H9 (cell line): ENCODE measurements around the gene OSGIN1. TPM values are rescaled to one million over a fixed set of nuclear protein-coding genes. Genes with fewer than 3 reads are reported as not detected.
A peak's percentile ranks its signal among the peaks of the same experiment; 100 is the strongest.

Source experiments
- DNase-seq: peaks from one replicate; pipeline ENCODE4 v3.0.0-alpha.2; 2017
- H2AFZ ChIP-seq: one replicate; pipeline ENCODE4 v1.6.1; 2013; ENCODE audit warnings: mild to moderate bottlenecking, low read length, control low read depth, moderate library complexity
- H2AK5ac ChIP-seq: 2 replicates; pipeline ENCODE4 v1.6.1; 2013; ENCODE audit warnings: low read length, control low read depth, mixed read lengths; ENCODE audit not compliant: insufficient read length
- H2BK120ac ChIP-seq: one replicate; pipeline ENCODE4 v1.6.1; 2013; ENCODE audit warnings: low read depth, mild to moderate bottlenecking, low read length, control low read depth, inconsistent platforms; ENCODE audit not compliant: poor library complexity, severe bottlenecking
- H2BK12ac ChIP-seq: 2 replicates; pipeline ENCODE4 v1.6.1; 2013; ENCODE audit warnings: low read length, control low read depth, mixed read lengths, low read depth; ENCODE audit not compliant: insufficient read length
- H2BK15ac ChIP-seq: 2 replicates; pipeline ENCODE4 v1.6.1; 2013; ENCODE audit warnings: low read depth, low read length, control low read depth
- H2BK20ac ChIP-seq: one replicate; pipeline ENCODE4 v1.6.1; 2013; ENCODE audit warnings: low read depth, mild to moderate bottlenecking, low read length, control low read depth, inconsistent platforms; ENCODE audit not compliant: poor library complexity, severe bottlenecking
- H2BK5ac ChIP-seq: 2 replicates; pipeline ENCODE4 v1.6.1; 2013; ENCODE audit warnings: low read length, control low read depth, mixed read lengths; ENCODE audit not compliant: insufficient read length
- H3K14ac ChIP-seq: 2 replicates; pipeline ENCODE4 v1.6.1; 2013; ENCODE audit warnings: low read length, control low read depth; ENCODE audit not compliant: insufficient read depth
- H3K18ac ChIP-seq: 2 replicates; pipeline ENCODE4 v1.6.1; 2013; ENCODE audit warnings: low read depth, mild to moderate bottlenecking, mixed read lengths, low read length, control low read depth; ENCODE audit not compliant: insufficient read length
- H3K23ac ChIP-seq: 2 replicates; pipeline ENCODE4 v1.6.1; 2013; ENCODE audit warnings: low read length, control low read depth, mixed read lengths, low read depth; ENCODE audit not compliant: insufficient read length
- H3K23me2 ChIP-seq: 2 replicates; pipeline ENCODE4 v1.6.1; 2013; ENCODE audit warnings: low read depth, mild to moderate bottlenecking, mixed read lengths, low read length, control low read depth; ENCODE audit not compliant: insufficient read length, poor library complexity, severe bottlenecking
- H3K27ac ChIP-seq: 2 replicates; pipeline ENCODE4 v1.5.1; 2013; ENCODE audit warnings: low read length, control low read depth, mixed read lengths, low read depth; ENCODE audit not compliant: insufficient read length
- H3K27me3 ChIP-seq: 2 replicates; pipeline ENCODE4 v1.6.1; 2013; ENCODE audit warnings: low read length, control low read depth, inconsistent platforms; ENCODE audit not compliant: insufficient read depth
- H3K4ac ChIP-seq: 2 replicates; pipeline ENCODE4 v1.6.1; 2013; ENCODE audit warnings: low read depth, mild to moderate bottlenecking, control low read depth, inconsistent platforms, low read length, moderate library complexity
- H3K4me1 ChIP-seq: 2 replicates; pipeline ENCODE4 v1.6.1; 2013; ENCODE audit warnings: low read length, control low read depth, inconsistent platforms; ENCODE audit not compliant: insufficient read depth
- H3K4me2 ChIP-seq: 2 replicates; pipeline ENCODE4 v1.6.1; 2013; ENCODE audit warnings: low read length, control low read depth, mixed read lengths; ENCODE audit not compliant: insufficient read length, insufficient read depth
- H3K56ac ChIP-seq: 2 replicates; pipeline ENCODE4 v1.6.1; 2013; ENCODE audit warnings: low read depth, mild to moderate bottlenecking, mixed read lengths, low read length, control low read depth; ENCODE audit not compliant: insufficient read length
- H3K79me1 ChIP-seq: 2 replicates; pipeline ENCODE4 v1.6.1; 2013; ENCODE audit warnings: low read depth, mild to moderate bottlenecking, moderate library complexity, low read length, control low read depth, inconsistent platforms; ENCODE audit not compliant: insufficient read depth, poor library complexity, severe bottlenecking
- H3K79me2 ChIP-seq: 2 replicates; pipeline ENCODE4 v1.6.1; 2013; ENCODE audit warnings: low read length, control low read depth, inconsistent platforms; ENCODE audit not compliant: insufficient read depth
- H3K9ac ChIP-seq: 2 replicates; pipeline ENCODE4 v1.6.1; 2013; ENCODE audit warnings: low read length, control low read depth, mixed read lengths; ENCODE audit not compliant: insufficient read length; ENCODE audit errors: extremely low read depth
- H3K9me3 ChIP-seq: one replicate; pipeline ENCODE4 v1.6.1; 2013; ENCODE audit warnings: low read depth, low read length, inconsistent platforms; ENCODE audit not compliant: control insufficient read depth
- H3T11ph ChIP-seq: one replicate; pipeline ENCODE4 v1.6.1; 2013; ENCODE audit warnings: mild to moderate bottlenecking, low read length, control low read depth, inconsistent platforms
- H4K20me1 ChIP-seq: one replicate; pipeline ENCODE4 v1.6.1; 2013; ENCODE audit not compliant: control insufficient read depth, insufficient read length, insufficient read depth
- H4K5ac ChIP-seq: 2 replicates; pipeline ENCODE4 v1.6.1; 2013; ENCODE audit warnings: low read depth, mild to moderate bottlenecking, mixed read lengths, low read length, control low read depth; ENCODE audit not compliant: insufficient read length
- H4K8ac ChIP-seq: replicated peaks from 2 replicates; pipeline ENCODE4 v1.6.1; 2013; ENCODE audit warnings: low read length, control low read depth, mixed read lengths, low read depth; ENCODE audit not compliant: insufficient read length
- H4K91ac ChIP-seq: 2 replicates; pipeline ENCODE4 v1.6.1; 2013; ENCODE audit warnings: low read depth, mild to moderate bottlenecking, moderate library complexity, mixed read lengths, low read length, control low read depth; ENCODE audit not compliant: insufficient read length
- H3K27ac Mint-ChIP-seq, 3 experiments: 2 replicates in 2 of 3; 3 replicates in 1 of 3; pipeline ENCODE4 v1.8.0; 2020 to 2021; ENCODE audit warnings: mixed read lengths in 3 of 3, mild to moderate bottlenecking in 1 of 3, moderate library complexity in 1 of 3
- H3K27me3 Mint-ChIP-seq: 2 replicates; pipeline ENCODE4 v1.8.0; 2021; ENCODE audit warnings: low read depth, mild to moderate bottlenecking, moderate library complexity, mixed read lengths
- H3K36me3 Mint-ChIP-seq, 3 experiments: 2 replicates in 2 of 3; 3 replicates in 1 of 3; pipeline ENCODE4 v1.8.0; 2020 to 2021; ENCODE audit warnings: low read depth in 3 of 3, mixed read lengths in 3 of 3; ENCODE audit not compliant: insufficient read depth in 1 of 3
- H3K4me1 Mint-ChIP-seq, 2 experiments: 2 replicates each; pipeline ENCODE4 v1.8.0; 2020; ENCODE audit warnings: mixed read lengths in 2 of 2
- H3K4me3 Mint-ChIP-seq, 2 experiments: 2 replicates in 1 of 2; 3 replicates in 1 of 2; pipeline ENCODE4 v1.8.0; 2020 to 2021; ENCODE audit warnings: mild to moderate bottlenecking in 2 of 2, mixed read lengths in 2 of 2, moderate library complexity in 1 of 2
- H3K9me3 Mint-ChIP-seq, 2 experiments: 2 replicates in 1 of 2; 3 replicates in 1 of 2; pipeline ENCODE4 v1.8.0; 2020; ENCODE audit warnings: mild to moderate bottlenecking in 2 of 2, mixed read lengths in 2 of 2, moderate library complexity in 1 of 2
- WGBS: extraction: QIAGEN DNeasy Blood & Tissue Kit; methylation state at CpG from one replicate; pipeline ENCODE4 v1.1.7; 2013; ENCODE audit warnings: missing lambda C conversion rate, low lambda C conversion rate, mixed read lengths; ENCODE audit not compliant: insufficient read length; ENCODE audit errors: extremely low coverage; 5-methylcytosine and 5-hydroxymethylcytosine counted together
- total RNA-seq: library from RNA; stranded (reverse); gene quantifications from 2 replicates; pipeline ENCODE4 v1.2.1, GENCODE V29; 2021
- TF ChIP-seq, protein P1 (sequence below): fragments of 200-600 bp; sonication (generic); conservative IDR thresholded peaks from 3 replicates; pipeline ENCODE4 v1.8.0; 2021; ENCODE audit warnings: antibody characterized with exemption, mild to moderate bottlenecking

The OSGIN1 gene
- total RNA-seq, 1 experiment from 2014 or later, result 0.63 TPM

GRCh38 chr16:83954577-83955016 is 1.6 kb downstream of the OSGIN1 start:
- no peaks in the 10 kb centered on the region for H3K9me3 ChIP-seq
- no peaks in the 10 kb centered on the region for H4K20me1 ChIP-seq
- H3T11ph ChIP-seq, result no peak overlapping the region
- no peak overlapping the region for H4K5ac ChIP-seq
- TF ChIP-seq, protein P1, sequence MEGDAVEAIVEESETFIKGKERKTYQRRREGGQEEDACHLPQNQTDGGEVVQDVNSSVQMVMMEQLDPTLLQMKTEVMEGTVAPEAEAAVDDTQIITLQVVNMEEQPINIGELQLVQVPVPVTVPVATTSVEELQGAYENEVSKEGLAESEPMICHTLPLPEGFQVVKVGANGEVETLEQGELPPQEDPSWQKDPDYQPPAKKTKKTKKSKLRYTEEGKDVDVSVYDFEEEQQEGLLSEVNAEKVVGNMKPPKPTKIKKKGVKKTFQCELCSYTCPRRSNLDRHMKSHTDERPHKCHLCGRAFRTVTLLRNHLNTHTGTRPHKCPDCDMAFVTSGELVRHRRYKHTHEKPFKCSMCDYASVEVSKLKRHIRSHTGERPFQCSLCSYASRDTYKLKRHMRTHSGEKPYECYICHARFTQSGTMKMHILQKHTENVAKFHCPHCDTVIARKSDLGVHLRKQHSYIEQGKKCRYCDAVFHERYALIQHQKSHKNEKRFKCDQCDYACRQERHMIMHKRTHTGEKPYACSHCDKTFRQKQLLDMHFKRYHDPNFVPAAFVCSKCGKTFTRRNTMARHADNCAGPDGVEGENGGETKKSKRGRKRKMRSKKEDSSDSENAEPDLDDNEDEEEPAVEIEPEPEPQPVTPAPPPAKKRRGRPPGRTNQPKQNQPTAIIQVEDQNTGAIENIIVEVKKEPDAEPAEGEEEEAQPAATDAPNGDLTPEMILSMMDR, result no peak
- no CpG with 5 or more reads among the region's 9 CpGs for WGBS
- no peaks in the 10 kb centered on the region for H3K27me3 ChIP-seq
- H3K4me1 ChIP-seq, result no peaks in the 10 kb centered on the region
- Mint-ChIP-seq H3K9me3 (no peaks in the 10 kb centered on the region; a peak in 2 of 5 replicates), H3K36me3 (no peaks in the 10 kb centered on the region), H3K27ac (no peak overlapping the region), H3K4me3 (no peak overlapping the region), H3K4me1 (peaks cover 10 to 14% of the 10 kb centered on the region in 2 experiments), H3K27me3 (peaks cover 4% of the 10 kb centered on the region; the same call in 1 of the 2 replicates)
- no peak overlapping the region for H2BK12ac ChIP-seq
- peak; percentile 55 for DNase-seq
- no peak overlapping the region for H2AFZ ChIP-seq
- H3K23ac ChIP-seq, result no peak overlapping the region
- no peaks in the 10 kb centered on the region for H3K79me1 ChIP-seq
- no peak overlapping the region for H3K27ac ChIP-seq
- H2AK5ac ChIP-seq, result no peak overlapping the region
- H3K4ac ChIP-seq, result no peak overlapping the region
- no peak overlapping the region for H2BK20ac ChIP-seq
- no peak overlapping the region for H3K4me2 ChIP-seq
- no peak overlapping the region for H2BK120ac ChIP-seq
- no peaks in the 10 kb centered on the region for H3K79me2 ChIP-seq
- no peak overlapping the region for H2BK5ac ChIP-seq
- H3K14ac ChIP-seq, result no peak overlapping the region
- no peak overlapping the region for H3K9ac ChIP-seq
- H3K23me2 ChIP-seq, result no peaks in the 10 kb centered on the region
- H3K18ac ChIP-seq, result no peak overlapping the region
- H2BK15ac ChIP-seq, result no peak overlapping the region
- no peak overlapping the region for H4K91ac ChIP-seq
- no peak overlapping the region for H4K8ac ChIP-seq
- no peak overlapping the region for H3K56ac ChIP-seq
